Measurements from ENCODE around the gene MMAB.

The MMAB gene

DNA sequence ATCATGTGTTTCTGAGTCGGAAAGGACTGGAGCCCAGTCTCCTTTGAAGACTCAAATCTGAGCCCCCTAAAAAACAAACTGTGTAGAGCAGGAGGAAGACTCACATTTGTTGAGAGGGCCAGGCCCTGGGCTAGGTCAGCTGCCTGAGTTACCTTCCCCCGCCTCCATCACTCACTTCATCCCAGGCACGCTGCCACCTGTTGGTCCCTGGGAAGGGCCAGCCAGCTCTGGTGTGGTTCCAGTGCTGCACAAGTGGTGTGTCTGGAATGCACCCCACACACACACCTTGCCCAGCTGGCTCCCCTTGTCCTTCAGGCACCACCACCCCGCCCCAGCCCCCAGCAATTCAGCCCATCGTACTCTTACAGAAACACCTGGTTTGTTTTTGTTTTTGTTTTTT lies 9.3 kb upstream of the MMAB start:
- Histone ChIP-seq H3K4me3 (ENCODE audit: low read depth, low read length) (no peak overlapping the region), H2AFZ (ENCODE audit: low read length, unreplicated experiment) (no peak overlapping the region), H3K27ac (ENCODE audit: low read depth, low read length) (no peak overlapping the region), H3K4me1 (ENCODE audit: control insufficient read depth, insufficient read depth, low read length, unreplicated experiment) (peaks cover 10% of the 10 kb centered on the region), H3K79me2 (ENCODE audit: control insufficient read depth, insufficient read depth, low read length, unreplicated experiment) (no peaks in the 10 kb centered on the region), H3K36me3 (ENCODE audit: insufficient read depth, low read length) (peaks cover 7% of the 10 kb centered on the region; the same call in 1 of the 2 replicates), H3K27me3 (ENCODE audit: insufficient read depth, low read length) (no peaks in the 10 kb centered on the region)

DNA sequence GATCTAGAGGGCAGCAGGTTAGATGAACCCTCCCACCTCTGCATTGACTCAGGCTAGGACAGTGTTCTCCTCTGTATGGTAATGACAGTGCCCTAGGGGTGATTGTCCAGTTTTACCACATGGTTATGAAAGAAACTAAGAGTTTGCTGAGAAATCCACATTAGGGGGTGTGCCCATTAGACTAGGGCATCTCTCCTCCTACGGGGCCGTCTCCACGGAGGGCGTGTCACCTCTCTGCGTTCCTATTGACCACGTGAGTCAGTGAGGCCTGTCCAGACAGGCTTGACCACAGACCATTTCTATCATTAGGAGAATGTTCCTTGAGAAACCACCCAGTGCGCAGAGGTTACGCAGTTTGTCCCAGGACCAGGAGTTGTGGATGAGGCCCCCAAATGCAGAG lies 8.6 kb upstream of the MMAB start:
- no peak overlapping the region for H3K4me3 ChIP-seq (ENCODE audit: low read depth, low read length)
- H3K4me1 ChIP-seq (ENCODE audit: control insufficient read depth, insufficient read depth, low read length, unreplicated experiment): peaks cover 10% of the 10 kb centered on the region
- H3K36me3 ChIP-seq (ENCODE audit: insufficient read depth, low read length): peaks cover 7% of the 10 kb centered on the region; the same call in 1 of the 2 replicates
- no peak overlapping the region for H3K27ac ChIP-seq (ENCODE audit: low read depth, low read length)
- no peak overlapping the region for H2AFZ ChIP-seq (ENCODE audit: low read length, unreplicated experiment)
- no peaks in the 10 kb centered on the region for H3K27me3 ChIP-seq (ENCODE audit: insufficient read depth, low read length)
- H3K79me2 ChIP-seq (ENCODE audit: control insufficient read depth, insufficient read depth, low read length, unreplicated experiment): no peaks in the 10 kb centered on the region

DNA sequence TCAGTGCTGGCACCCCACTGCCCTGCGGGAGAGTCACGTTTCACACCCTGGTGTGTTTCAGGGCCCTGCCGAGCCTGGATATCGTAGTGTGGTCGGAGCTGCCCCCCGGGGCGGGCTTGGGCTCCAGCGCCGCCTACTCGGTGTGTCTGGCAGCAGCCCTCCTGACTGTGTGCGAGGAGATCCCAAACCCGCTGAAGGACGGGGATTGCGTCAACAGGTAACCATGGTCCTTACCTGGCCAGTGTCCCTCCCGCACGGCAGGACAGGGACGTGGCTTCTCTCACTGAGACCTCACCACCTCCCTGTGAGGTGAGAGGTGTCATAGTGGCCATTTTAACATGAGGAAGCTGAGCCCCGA lies 8.0 kb upstream of the MMAB start:
- H3K36me3 ChIP-seq (ENCODE audit: insufficient read depth, low read length): peaks cover 7% of the 10 kb centered on the region; the same call in 1 of the 2 replicates

DNA sequence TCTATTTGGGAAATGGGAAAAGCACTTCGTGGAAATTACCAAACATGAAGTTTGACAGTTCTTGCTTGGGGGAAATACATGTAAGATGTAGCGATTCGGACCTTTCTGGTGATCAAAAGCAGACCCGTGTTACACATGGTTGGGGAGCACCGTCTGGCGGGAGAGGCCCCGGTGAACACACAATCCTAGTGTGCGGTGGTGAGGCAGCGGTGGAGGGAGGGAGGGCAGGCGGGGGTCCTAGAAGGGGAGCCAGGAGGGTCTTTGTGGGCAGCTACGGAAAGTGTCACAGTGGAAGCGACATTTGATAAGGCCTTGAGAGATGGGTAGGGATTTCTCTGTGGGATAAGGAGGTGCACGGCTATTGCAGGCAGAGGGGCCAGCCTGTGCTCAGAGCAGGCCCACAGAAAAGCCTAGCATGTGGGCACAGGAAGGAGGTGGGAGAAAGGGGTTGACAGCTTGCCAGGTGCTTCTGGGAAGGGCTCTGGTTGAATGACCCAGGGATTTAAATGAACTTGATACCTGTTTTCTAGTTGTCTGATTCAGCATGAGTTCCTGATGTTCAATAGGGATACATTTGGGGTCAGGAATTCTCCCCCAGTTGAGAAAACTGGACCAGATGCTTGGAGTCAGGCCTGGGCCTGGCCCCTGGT lies 7.5 kb upstream of the MMAB start:
- H3K36me3 ChIP-seq (ENCODE audit: insufficient read depth, low read length): peaks cover 7% of the 10 kb centered on the region; the same call in 1 of the 2 replicates

More for the DNA sequence above, 8.0 kb upstream of the MMAB start:
- no peak overlapping the region for H3K27ac ChIP-seq (ENCODE audit: low read depth, low read length)
- H3K27me3 ChIP-seq (ENCODE audit: insufficient read depth, low read length): no peaks in the 10 kb centered on the region
- H3K79me2 ChIP-seq (ENCODE audit: control insufficient read depth, insufficient read depth, low read length, unreplicated experiment): no peaks in the 10 kb centered on the region
- H3K4me1 ChIP-seq (ENCODE audit: control insufficient read depth, insufficient read depth, low read length, unreplicated experiment): peaks cover 5% of the 10 kb centered on the region
- H3K4me3 ChIP-seq (ENCODE audit: low read depth, low read length): no peak overlapping the region
- H2AFZ ChIP-seq (ENCODE audit: low read length, unreplicated experiment): no peak overlapping the region

DNA sequence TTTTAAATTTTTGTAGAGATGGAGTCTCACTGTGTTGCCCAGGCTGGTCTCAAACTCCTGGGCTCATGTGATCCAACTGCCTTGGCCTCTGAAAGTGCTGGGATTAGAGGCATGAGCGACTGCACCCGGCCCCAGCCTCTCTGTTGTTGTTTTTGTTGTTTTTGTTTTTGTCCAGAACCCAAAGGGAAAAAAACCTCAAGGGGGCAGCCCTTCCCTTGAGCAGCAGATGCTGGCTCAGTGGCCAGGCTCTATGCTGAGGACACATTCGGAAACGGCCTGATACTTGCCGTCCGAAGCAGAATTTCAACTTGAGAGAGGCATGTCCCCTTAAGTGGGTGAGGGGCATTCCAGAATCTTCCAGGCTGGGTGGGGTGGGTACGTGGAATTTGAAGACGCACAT lies 7.0 kb upstream of the MMAB start:
- Histone ChIP-seq H3K27me3 (ENCODE audit: insufficient read depth, low read length) (no peaks in the 10 kb centered on the region), H2AFZ (ENCODE audit: low read length, unreplicated experiment) (no peak overlapping the region), H3K4me3 (ENCODE audit: low read depth, low read length) (no peak overlapping the region), H3K79me2 (ENCODE audit: control insufficient read depth, insufficient read depth, low read length, unreplicated experiment) (no peaks in the 10 kb centered on the region), H3K27ac (ENCODE audit: low read depth, low read length) (no peak overlapping the region), H3K36me3 (ENCODE audit: insufficient read depth, low read length) (peaks cover 7% of the 10 kb centered on the region; the same call in 1 of the 2 replicates), H3K4me1 (ENCODE audit: control insufficient read depth, insufficient read depth, low read length, unreplicated experiment) (no peaks in the 10 kb centered on the region)

More for the DNA sequence above, 7.5 kb upstream of the MMAB start:
- H3K79me2 ChIP-seq (ENCODE audit: control insufficient read depth, insufficient read depth, low read length, unreplicated experiment): no peaks in the 10 kb centered on the region
- H3K27ac ChIP-seq (ENCODE audit: low read depth, low read length): no peak overlapping the region
- H3K4me1 ChIP-seq (ENCODE audit: control insufficient read depth, insufficient read depth, low read length, unreplicated experiment): no peaks in the 10 kb centered on the region
- H3K4me3 ChIP-seq (ENCODE audit: low read depth, low read length): no peak overlapping the region
- no peaks in the 10 kb centered on the region for H3K27me3 ChIP-seq (ENCODE audit: insufficient read depth, low read length)
- H2AFZ ChIP-seq (ENCODE audit: low read length, unreplicated experiment): no peak overlapping the region

DNA sequence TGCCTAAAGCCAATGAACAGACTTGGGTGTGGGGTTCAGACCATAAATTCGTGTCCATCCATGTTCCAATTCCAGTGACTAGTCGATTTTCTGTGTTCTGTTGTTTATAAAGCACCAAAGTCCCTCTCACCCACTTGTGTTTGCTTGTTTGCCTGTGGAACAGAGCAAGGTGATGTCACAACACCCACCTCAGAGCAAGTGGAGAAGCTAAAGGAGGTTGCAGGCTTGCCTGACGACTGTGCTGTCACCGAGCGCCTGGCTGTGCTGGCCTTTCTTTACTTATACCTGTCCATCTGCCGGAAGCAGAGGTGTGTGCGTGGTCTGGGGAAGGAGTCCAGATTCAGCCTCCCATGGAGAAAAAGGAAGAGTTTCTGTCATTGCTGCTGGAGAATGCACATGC lies 6.3 kb upstream of the MMAB start:
- peaks cover under 1% of the 10 kb centered on the region for H3K79me2 ChIP-seq (ENCODE audit: control insufficient read depth, insufficient read depth, low read length, unreplicated experiment)
- H2AFZ ChIP-seq (ENCODE audit: low read length, unreplicated experiment): no peak overlapping the region
- no peaks in the 10 kb centered on the region for H3K27me3 ChIP-seq (ENCODE audit: insufficient read depth, low read length)
- no peak overlapping the region for H3K4me3 ChIP-seq (ENCODE audit: low read depth, low read length)
- no peak overlapping the region for H3K27ac ChIP-seq (ENCODE audit: low read depth, low read length)
- peaks cover 7% of the 10 kb centered on the region; the same call in 1 of the 2 replicates for H3K36me3 ChIP-seq (ENCODE audit: insufficient read depth, low read length)
- peaks cover 2% of the 10 kb centered on the region for H3K4me1 ChIP-seq (ENCODE audit: control insufficient read depth, insufficient read depth, low read length, unreplicated experiment)

DNA sequence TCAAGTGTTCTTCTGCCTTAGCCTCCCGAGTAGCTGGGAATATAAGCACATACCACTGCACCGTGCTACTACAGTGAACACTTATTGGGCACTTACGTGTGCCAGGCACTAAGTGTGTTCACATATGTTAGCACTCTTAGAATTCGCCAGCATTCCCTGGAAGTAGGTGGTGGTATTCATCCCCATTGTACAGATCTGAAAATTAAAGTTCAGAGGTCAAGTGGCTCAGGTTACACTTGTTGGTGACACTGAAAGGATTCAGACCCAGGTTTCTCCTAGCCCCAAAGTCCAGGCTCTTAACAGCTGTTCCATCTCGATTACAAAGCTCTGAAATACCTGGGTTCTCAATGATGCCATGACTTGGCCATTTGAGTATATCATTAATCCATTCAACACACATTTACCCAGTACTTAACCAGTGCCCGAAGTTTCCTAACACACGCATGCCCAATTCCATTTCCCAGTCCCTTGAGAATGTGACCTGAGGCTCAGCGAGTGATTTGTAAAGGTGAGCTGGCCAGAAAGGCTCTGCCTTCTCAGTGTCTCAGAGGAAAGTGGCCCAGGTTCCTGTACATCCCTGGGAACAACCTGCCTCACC lies 5.1 kb upstream of the MMAB start:
- Histone ChIP-seq H3K27ac (ENCODE audit: low read depth, low read length) (no peak overlapping the region), H3K36me3 (ENCODE audit: insufficient read depth, low read length) (peaks cover 7% of the 10 kb centered on the region; the same call in 1 of the 2 replicates)

DNA sequence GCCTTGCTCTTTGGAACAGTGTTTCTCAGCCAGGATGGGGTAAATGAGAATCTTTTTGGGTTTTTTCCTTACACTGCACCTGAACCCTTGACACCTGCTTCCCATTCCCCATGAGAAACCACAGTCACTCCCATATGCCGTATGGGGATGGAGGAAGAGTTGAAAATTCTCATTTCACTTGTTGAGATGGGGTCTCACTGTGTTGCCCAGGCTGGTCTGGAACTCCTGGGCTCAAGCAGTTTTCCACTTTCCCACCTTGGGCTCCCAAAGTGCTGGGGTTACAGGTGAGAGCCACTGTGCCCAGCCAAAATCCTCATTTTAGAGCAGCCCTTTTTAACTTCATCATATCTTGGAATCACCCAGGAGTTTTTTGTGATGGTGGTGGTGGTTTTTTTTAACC lies 4.0 kb upstream of the MMAB start:
- H3K4me1 ChIP-seq (ENCODE audit: control insufficient read depth, insufficient read depth, low read length, unreplicated experiment): peaks cover 6% of the 10 kb centered on the region
- peaks cover 4% of the 10 kb centered on the region for H3K79me2 ChIP-seq (ENCODE audit: control insufficient read depth, insufficient read depth, low read length, unreplicated experiment)
- H2AFZ ChIP-seq (ENCODE audit: low read length, unreplicated experiment): no peak overlapping the region
- H3K36me3 ChIP-seq (ENCODE audit: insufficient read depth, low read length): peaks cover 7% of the 10 kb centered on the region; the same call in 1 of the 2 replicates
- no peaks in the 10 kb centered on the region for H3K27me3 ChIP-seq (ENCODE audit: insufficient read depth, low read length)
- H3K4me3 ChIP-seq (ENCODE audit: low read depth, low read length): no peak overlapping the region
- H3K27ac ChIP-seq (ENCODE audit: low read depth, low read length): no peak overlapping the region

More for the DNA sequence above, 5.1 kb upstream of the MMAB start:
- Histone ChIP-seq H3K79me2 (ENCODE audit: control insufficient read depth, insufficient read depth, low read length, unreplicated experiment) (peaks cover 4% of the 10 kb centered on the region), H3K4me3 (ENCODE audit: low read depth, low read length) (no peak overlapping the region), H2AFZ (ENCODE audit: low read length, unreplicated experiment) (no peak overlapping the region), H3K4me1 (ENCODE audit: control insufficient read depth, insufficient read depth, low read length, unreplicated experiment) (peaks cover 6% of the 10 kb centered on the region), H3K27me3 (ENCODE audit: insufficient read depth, low read length) (no peaks in the 10 kb centered on the region)

DNA sequence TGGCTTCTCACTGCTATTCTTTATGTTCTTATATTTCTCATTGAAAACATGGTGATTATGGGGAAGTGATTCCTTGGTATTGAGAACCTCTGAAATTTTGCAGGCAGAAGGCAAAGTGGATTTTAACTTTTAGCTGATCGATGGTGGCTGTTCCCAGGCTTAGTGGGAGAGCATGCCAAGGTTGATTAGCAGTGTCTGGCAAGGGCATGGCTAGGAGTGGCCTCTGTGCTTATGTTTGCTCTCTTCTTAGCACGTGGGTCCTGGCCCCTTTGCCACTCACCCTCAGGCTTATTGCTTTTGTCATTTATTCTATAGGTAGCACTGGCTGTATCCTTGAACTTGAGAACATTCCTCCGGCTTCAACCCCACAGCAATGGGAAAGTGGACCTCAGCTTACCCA lies 2.4 kb upstream of the MMAB start:
- Histone ChIP-seq H2AFZ (ENCODE audit: low read length, unreplicated experiment) (no peak overlapping the region), H3K27me3 (ENCODE audit: insufficient read depth, low read length) (no peaks in the 10 kb centered on the region), H3K4me3 (ENCODE audit: low read depth, low read length) (no peak overlapping the region), H3K36me3 (ENCODE audit: insufficient read depth, low read length) (peaks cover 7% of the 10 kb centered on the region; the same call in 1 of the 2 replicates), H3K27ac (ENCODE audit: low read depth, low read length) (no peak overlapping the region), H3K4me1 (ENCODE audit: control insufficient read depth, insufficient read depth, low read length, unreplicated experiment) (peaks cover 6% of the 10 kb centered on the region), H3K79me2 (ENCODE audit: control insufficient read depth, insufficient read depth, low read length, unreplicated experiment) (peaks cover 4% of the 10 kb centered on the region)

DNA sequence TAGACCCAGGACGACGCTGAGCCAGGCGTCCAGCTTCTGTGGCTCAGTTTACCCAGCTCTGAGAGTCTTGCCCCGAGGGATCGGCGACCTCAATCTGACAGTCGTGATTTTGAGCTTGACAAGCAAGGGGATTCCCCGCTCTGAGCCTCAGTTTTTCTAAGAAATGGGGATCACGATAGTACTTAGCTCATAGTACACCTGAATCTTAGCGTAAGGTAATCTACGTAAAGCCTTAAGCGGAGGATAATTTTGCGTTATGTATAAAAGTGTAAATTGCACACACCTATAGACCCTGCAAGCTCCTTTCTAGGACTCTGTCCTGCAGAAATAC lies 575 bp upstream of the MMAB start:
- peak overlapping the region; percentile 82 for H2AFZ ChIP-seq (ENCODE audit: low read length, unreplicated experiment)
- no peaks in the 10 kb centered on the region for H3K27me3 ChIP-seq (ENCODE audit: insufficient read depth, low read length)
- peak overlapping the region; percentile 88 for H3K4me3 ChIP-seq (ENCODE audit: low read depth, low read length)
- peaks cover 3% of the 10 kb centered on the region; the same call in 1 of the 2 replicates for H3K36me3 ChIP-seq (ENCODE audit: insufficient read depth, low read length)
- H3K79me2 ChIP-seq (ENCODE audit: control insufficient read depth, insufficient read depth, low read length, unreplicated experiment): peaks cover 4% of the 10 kb centered on the region
- H3K27ac ChIP-seq (ENCODE audit: low read depth, low read length): no peak overlapping the region
- peaks cover 6% of the 10 kb centered on the region for H3K4me1 ChIP-seq (ENCODE audit: control insufficient read depth, insufficient read depth, low read length, unreplicated experiment)

DNA sequence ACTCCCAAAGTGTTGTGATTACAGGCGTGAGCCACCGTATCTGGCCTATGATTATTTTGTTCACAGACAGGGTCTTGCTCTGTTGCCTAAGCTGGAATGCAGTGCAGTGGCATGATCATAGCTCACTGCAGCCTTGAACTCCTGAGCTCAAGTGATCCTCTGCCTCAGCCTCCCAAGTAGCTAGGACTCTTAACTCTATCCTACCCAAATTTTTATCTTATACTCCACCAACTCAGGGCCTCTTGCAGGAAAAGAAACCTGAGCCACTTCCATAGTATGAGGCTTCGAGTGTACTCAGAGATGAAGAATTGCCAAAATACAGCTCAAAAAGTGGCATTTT lies 828 bp downstream of the MMAB start:
- Histone ChIP-seq H3K4me1 (ENCODE audit: control insufficient read depth, insufficient read depth, low read length, unreplicated experiment) (peaks cover 6% of the 10 kb centered on the region), H3K79me2 (ENCODE audit: control insufficient read depth, insufficient read depth, low read length, unreplicated experiment) (peaks cover 4% of the 10 kb centered on the region), H2AFZ (ENCODE audit: low read length, unreplicated experiment) (peak overlapping the region; percentile 5), H3K27me3 (ENCODE audit: insufficient read depth, low read length) (no peaks in the 10 kb centered on the region), H3K36me3 (ENCODE audit: insufficient read depth, low read length) (no peaks in the 10 kb centered on the region), H3K27ac (ENCODE audit: low read depth, low read length) (peak overlapping the region; percentile 58; the same call in 1 of the 2 replicates), H3K4me3 (ENCODE audit: low read depth, low read length) (peak overlapping the region; percentile 88)
